Measurements from ENCODE around the gene SIPA1L3. TPM values are rescaled to one million over a fixed set of nuclear protein-coding genes. Genes with fewer than 3 reads are reported as not detected.
"Not testable (repeated sequence)": the region's sequence is repeated elsewhere in the genome, so short reads cannot be mapped to it uniquely, and the experiment has no call there.

Gene SIPA1L3
- 11.8 TPM for polyA plus RNA-seq (2013, experiment 1 of 2)
- 14.6 TPM for polyA plus RNA-seq (2013, experiment 2 of 2)

GRCh38 chr19:37906869-37907734 is at the start of gene SIPA1L3:
TSS of gene SIPA1L3 (plus strand) at chr19:37907208. CDS start at chr19:38081566, 174,358 bp downstream.
- peak within 1 kb of the TSS; percentile 85 for H3K27ac ChIP-seq (ENCODE audit: low read depth, low read length)
- peaks cover 20% of the 10 kb centered on the region for H3K4me1 ChIP-seq (ENCODE audit: insufficient read depth, low read length)
- no peaks in the 10 kb centered on the region for H3K27me3 ChIP-seq (ENCODE audit: insufficient read depth, low read length)
- H3K9me3 ChIP-seq (ENCODE audit: insufficient read depth, low read depth, low read length): no peaks in the 10 kb centered on the region
- under 1% methylated on average over 95 of the region's 95 CpGs for WGBS
- peak within 1 kb of the TSS; percentile 77 for H3K9ac ChIP-seq (ENCODE audit: low read depth, low read length)
- peak within 1 kb of the TSS; percentile 91 for H3K4me3 ChIP-seq (ENCODE audit: low read length)
- no peaks in the 10 kb centered on the region for H3K36me3 ChIP-seq (ENCODE audit: insufficient read depth, low read length)

GRCh38 chr19:37864501-37864900 is 42.5 kb upstream of the SIPA1L3 start:
- H3K36me3 ChIP-seq (ENCODE audit: insufficient read depth, low read length): no peaks in the 10 kb centered on the region
- 88% methylated on average over 3 of the region's 3 CpGs for WGBS

GRCh38 chr19:37865930-37866329 is 41.1 kb upstream of the SIPA1L3 start:
- not testable (repeated sequence) for H3K27me3 ChIP-seq (ENCODE audit: insufficient read depth, low read length); H3K36me3 ChIP-seq (ENCODE audit: insufficient read depth, low read length); H3K4me3 ChIP-seq (ENCODE audit: low read length)
- Histone ChIP-seq H3K9me3 (ENCODE audit: insufficient read depth, low read depth, low read length) (peaks cover 15% of the 10 kb centered on the region), H3K27ac (ENCODE audit: low read depth, low read length) (peak overlapping the region; percentile 92), H3K4me1 (ENCODE audit: insufficient read depth, low read length) (peaks cover 19% of the 10 kb centered on the region; the same call in 1 of the 2 replicates), H3K9ac (ENCODE audit: low read depth, low read length) (peak overlapping the region; percentile 40; the same call in 1 of the 2 replicates)
- 73% methylated on average over 8 of the region's 9 CpGs for WGBS

More at GRCh38 chr19:37864501-37864900, 42.5 kb upstream of the SIPA1L3 start:
- peaks cover 19% of the 10 kb centered on the region; the same call in 1 of the 2 replicates for H3K4me1 ChIP-seq (ENCODE audit: insufficient read depth, low read length)
- H3K4me3 ChIP-seq (ENCODE audit: low read length): no peak overlapping the region
- no peak overlapping the region for H3K9ac ChIP-seq (ENCODE audit: low read depth, low read length)
- H3K9me3 ChIP-seq (ENCODE audit: insufficient read depth, low read depth, low read length): peaks cover under 1% of the 10 kb centered on the region; the same call in 1 of the 2 replicates
- no peaks in the 10 kb centered on the region for H3K27me3 ChIP-seq (ENCODE audit: insufficient read depth, low read length)
- no peak overlapping the region for H3K27ac ChIP-seq (ENCODE audit: low read depth, low read length)

GRCh38 chr19:37867831-37868230 is 39.2 kb upstream of the SIPA1L3 start:
- Histone ChIP-seq H3K36me3 (ENCODE audit: insufficient read depth, low read length) (no peaks in the 10 kb centered on the region), H3K4me1 (ENCODE audit: insufficient read depth, low read length) (peaks cover 19% of the 10 kb centered on the region; the same call in 1 of the 2 replicates), H3K27me3 (ENCODE audit: insufficient read depth, low read length) (no peaks in the 10 kb centered on the region), H3K4me3 (ENCODE audit: low read length) (no peak overlapping the region), H3K27ac (ENCODE audit: low read depth, low read length) (no peak overlapping the region), H3K9ac (ENCODE audit: low read depth, low read length) (no peak overlapping the region), H3K9me3 (ENCODE audit: insufficient read depth, low read depth, low read length) (peaks cover 22% of the 10 kb centered on the region)
- 92% methylated on average over 2 of the region's 2 CpGs for WGBS

GRCh38 chr19:37869766-37870340 is 37.2 kb upstream of the SIPA1L3 start:
- peaks cover 22% of the 10 kb centered on the region for H3K9me3 ChIP-seq (ENCODE audit: insufficient read depth, low read depth, low read length)
- H3K27ac ChIP-seq (ENCODE audit: low read depth, low read length): no peak overlapping the region
- H3K36me3 ChIP-seq (ENCODE audit: insufficient read depth, low read length): no peaks in the 10 kb centered on the region
- no peak overlapping the region for H3K4me3 ChIP-seq (ENCODE audit: low read length)
- H3K9ac ChIP-seq (ENCODE audit: low read depth, low read length): no peak overlapping the region
- 89% methylated on average over 4 of the region's 4 CpGs for WGBS
- H3K4me1 ChIP-seq (ENCODE audit: insufficient read depth, low read length): peaks cover 16% of the 10 kb centered on the region
- H3K27me3 ChIP-seq (ENCODE audit: insufficient read depth, low read length): no peaks in the 10 kb centered on the region

GRCh38 chr19:37872383-37872782 is 34.6 kb upstream of the SIPA1L3 start:
- peaks cover 9% of the 10 kb centered on the region for H3K4me1 ChIP-seq (ENCODE audit: insufficient read depth, low read length)
- no peak overlapping the region for H3K27ac ChIP-seq (ENCODE audit: low read depth, low read length)
- H3K27me3 ChIP-seq (ENCODE audit: insufficient read depth, low read length): no peaks in the 10 kb centered on the region
- H3K9ac ChIP-seq (ENCODE audit: low read depth, low read length): no peak overlapping the region
- H3K9me3 ChIP-seq (ENCODE audit: insufficient read depth, low read depth, low read length): peaks cover 22% of the 10 kb centered on the region
- no peaks in the 10 kb centered on the region for H3K36me3 ChIP-seq (ENCODE audit: insufficient read depth, low read length)
- 94% methylated on average over 5 of the region's 5 CpGs for WGBS
- no peak overlapping the region for H3K4me3 ChIP-seq (ENCODE audit: low read length)

GRCh38 chr19:37874784-37875183 is 32.2 kb upstream of the SIPA1L3 start:
- 37% methylated on average over 3 of the region's 3 CpGs for WGBS
- H3K27me3 ChIP-seq (ENCODE audit: insufficient read depth, low read length): no peaks in the 10 kb centered on the region
- H3K9ac ChIP-seq (ENCODE audit: low read depth, low read length): no peak overlapping the region

GRCh38 chr19:37876032-37876431 is 31.0 kb upstream of the SIPA1L3 start:
- no peak overlapping the region for H3K27ac ChIP-seq (ENCODE audit: low read depth, low read length)
- peaks cover 9% of the 10 kb centered on the region for H3K4me1 ChIP-seq (ENCODE audit: insufficient read depth, low read length)
- H3K9ac ChIP-seq (ENCODE audit: low read depth, low read length): no peak overlapping the region
- WGBS: 85% methylated on average over 2 of the region's 2 CpGs
- peaks cover 6% of the 10 kb centered on the region; the same call in 1 of the 2 replicates for H3K9me3 ChIP-seq (ENCODE audit: insufficient read depth, low read depth, low read length)
- no peak overlapping the region for H3K4me3 ChIP-seq (ENCODE audit: low read length)
- no peaks in the 10 kb centered on the region for H3K27me3 ChIP-seq (ENCODE audit: insufficient read depth, low read length)
- no peaks in the 10 kb centered on the region for H3K36me3 ChIP-seq (ENCODE audit: insufficient read depth, low read length)

More at GRCh38 chr19:37874784-37875183, 32.2 kb upstream of the SIPA1L3 start:
- no peaks in the 10 kb centered on the region for H3K36me3 ChIP-seq (ENCODE audit: insufficient read depth, low read length)
- H3K4me3 ChIP-seq (ENCODE audit: low read length): no peak overlapping the region
- H3K27ac ChIP-seq (ENCODE audit: low read depth, low read length): peak overlapping the region; percentile 16; the same call in 1 of the 2 replicates
- peaks cover 9% of the 10 kb centered on the region for H3K4me1 ChIP-seq (ENCODE audit: insufficient read depth, low read length)
- H3K9me3 ChIP-seq (ENCODE audit: insufficient read depth, low read depth, low read length): peaks cover 18% of the 10 kb centered on the region

- H3K9me3 ChIP-seq (ENCODE audit: insufficient read depth, low read depth, low read length): 0 out of 2 replicates have a peak, but pooled peaks cover 11% of the 10 kb centered on the region
- H3K27ac ChIP-seq (ENCODE audit: low read depth, low read length): no peak overlapping the region
- H3K4me1 ChIP-seq (ENCODE audit: insufficient read depth, low read length): peaks cover 9% of the 10 kb centered on the region
- WGBS: 78% methylated on average over 1 of the region's 3 CpGs
- H3K9ac ChIP-seq (ENCODE audit: low read depth, low read length): no peak overlapping the region
- H3K36me3 ChIP-seq (ENCODE audit: insufficient read depth, low read length): no peaks in the 10 kb centered on the region
- no peaks in the 10 kb centered on the region for H3K27me3 ChIP-seq (ENCODE audit: insufficient read depth, low read length)
- H3K4me3 ChIP-seq (ENCODE audit: low read length): no peak overlapping the region
Measured at GRCh38 chr19:37877147-37877546, 29.9 kb upstream of the SIPA1L3 start.

- H3K27ac ChIP-seq (ENCODE audit: low read depth, low read length): no peak overlapping the region
- 0 out of 2 replicates have a peak, but pooled peaks cover 7% of the 10 kb centered on the region for H3K27me3 ChIP-seq (ENCODE audit: insufficient read depth, low read length)
- WGBS: 94% methylated on average over 1 of the region's 1 CpG
- no peak overlapping the region for H3K9ac ChIP-seq (ENCODE audit: low read depth, low read length)
- H3K36me3 ChIP-seq (ENCODE audit: insufficient read depth, low read length): no peaks in the 10 kb centered on the region
- 0 out of 2 replicates have a peak, but pooled peaks cover 13% of the 10 kb centered on the region for H3K9me3 ChIP-seq (ENCODE audit: insufficient read depth, low read depth, low read length)
- no peaks in the 10 kb centered on the region for H3K4me1 ChIP-seq (ENCODE audit: insufficient read depth, low read length)
- H3K4me3 ChIP-seq (ENCODE audit: low read length): no peak overlapping the region
Measured at GRCh38 chr19:37885392-37885791, 21.6 kb upstream of the SIPA1L3 start.

- 94% methylated on average over 1 of the region's 1 CpG for WGBS
- H3K4me3 ChIP-seq (ENCODE audit: low read length): no peak overlapping the region
- H3K36me3 ChIP-seq (ENCODE audit: insufficient read depth, low read length): no peaks in the 10 kb centered on the region
- 0 out of 2 replicates have a peak, but pooled peaks cover 7% of the 10 kb centered on the region for H3K27me3 ChIP-seq (ENCODE audit: insufficient read depth, low read length)
- no peaks in the 10 kb centered on the region for H3K4me1 ChIP-seq (ENCODE audit: insufficient read depth, low read length)
- 0 out of 2 replicates have a peak, but pooled peaks cover 9% of the 10 kb centered on the region for H3K9me3 ChIP-seq (ENCODE audit: insufficient read depth, low read depth, low read length)
- no peak overlapping the region for H3K27ac ChIP-seq (ENCODE audit: low read depth, low read length)
- H3K9ac ChIP-seq (ENCODE audit: low read depth, low read length): no peak overlapping the region
Measured at GRCh38 chr19:37886571-37886970, 20.4 kb upstream of the SIPA1L3 start.

Measured in HUES64 (cell line).